ENCODE results near the gene TMEM212.

Gene TMEM212

GRCh38 chr3:171838218-171838720 lies 4.9 kb upstream of the TMEM212 start:
- in situ Hi-C loops (cut with MboI; ENCODE audit: low sequenced_read_pairs, unreplicated experiment), result no loop called here
- no peak for DNase-seq (ENCODE audit: low spot score)
- TF ChIP-seq CTCF (IDR thresholded peaks at IDR 0.05; ENCODE audit: borderline replicate concordance, control extremely low read depth, extremely low read depth, insufficient read depth, missing control alignments), result no peak

- in situ Hi-C loops (cut with MboI; ENCODE audit: low sequenced_read_pairs, unreplicated experiment), result no loop called here
- no peak for TF ChIP-seq CTCF (IDR thresholded peaks at IDR 0.05; ENCODE audit: borderline replicate concordance, control extremely low read depth, extremely low read depth, insufficient read depth, missing control alignments)
- no peak for DNase-seq (ENCODE audit: low spot score)
Measured at GRCh38 chr3:171839270-171839669, 3.9 kb upstream of the TMEM212 start.

- in situ Hi-C loops (cut with MboI; ENCODE audit: low sequenced_read_pairs, unreplicated experiment), result no loop called here
- TF ChIP-seq CTCF (IDR thresholded peaks at IDR 0.05; ENCODE audit: borderline replicate concordance, control extremely low read depth, extremely low read depth, insufficient read depth, missing control alignments), result no peak
- no peak for DNase-seq (ENCODE audit: low spot score)
Measured at GRCh38 chr3:171840445-171840810, 2.7 kb upstream of the TMEM212 start.

GRCh38 chr3:171840811-171841619 lies 2.1 kb upstream of the TMEM212 start:
- no peak for DNase-seq (ENCODE audit: low spot score)
- no peak for TF ChIP-seq CTCF (IDR thresholded peaks at IDR 0.05; ENCODE audit: borderline replicate concordance, control extremely low read depth, extremely low read depth, insufficient read depth, missing control alignments)
- in situ Hi-C loops (cut with MboI; ENCODE audit: low sequenced_read_pairs, unreplicated experiment), result no loop called here

GRCh38 chr3:171841620-171842000 lies 1.5 kb upstream of the TMEM212 start:
- DNase-seq (ENCODE audit: low spot score), result no peak
- TF ChIP-seq CTCF (IDR thresholded peaks at IDR 0.05; ENCODE audit: borderline replicate concordance, control extremely low read depth, extremely low read depth, insufficient read depth, missing control alignments), result no peak
- in situ Hi-C loops (cut with MboI; ENCODE audit: low sequenced_read_pairs, unreplicated experiment), result no loop called here

GRCh38 chr3:171844873-171845272 lies 1.7 kb downstream of the TMEM212 start:
- DNase-seq (ENCODE audit: low spot score), result no peak
- in situ Hi-C loops (cut with MboI; ENCODE audit: low sequenced_read_pairs, unreplicated experiment), result no loop called here

More at GRCh38 chr3:171844873-171845272, 1.7 kb downstream of the TMEM212 start:
- no peak for TF ChIP-seq CTCF (IDR thresholded peaks at IDR 0.05; ENCODE audit: borderline replicate concordance, control extremely low read depth, extremely low read depth, insufficient read depth, missing control alignments)
